ENCODE data around the gene WWC1.

WWC1 gene

DNA sequence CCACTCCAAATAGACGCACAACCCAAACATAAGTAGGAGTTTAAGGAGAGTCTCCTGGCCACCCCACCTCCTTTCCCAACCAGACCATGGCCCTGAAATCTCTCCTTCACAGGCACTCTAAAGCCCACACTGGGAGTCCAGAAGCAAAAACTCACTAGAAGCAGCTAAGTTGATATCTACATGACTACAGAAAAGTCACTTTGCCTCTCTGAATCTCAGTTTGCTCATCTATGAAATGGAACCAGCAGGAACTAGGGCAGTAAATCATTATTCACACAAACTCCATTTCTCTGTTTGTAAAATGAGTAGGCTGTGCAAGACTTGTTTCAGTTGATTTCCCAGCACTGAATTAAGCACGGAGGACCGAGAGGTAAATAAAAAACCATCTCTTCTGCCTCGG lies 4.1 kb upstream of the WWC1 start:
- no peak overlapping the region for H3K27ac ChIP-seq (ENCODE audit: low read depth, low read length)

DNA sequence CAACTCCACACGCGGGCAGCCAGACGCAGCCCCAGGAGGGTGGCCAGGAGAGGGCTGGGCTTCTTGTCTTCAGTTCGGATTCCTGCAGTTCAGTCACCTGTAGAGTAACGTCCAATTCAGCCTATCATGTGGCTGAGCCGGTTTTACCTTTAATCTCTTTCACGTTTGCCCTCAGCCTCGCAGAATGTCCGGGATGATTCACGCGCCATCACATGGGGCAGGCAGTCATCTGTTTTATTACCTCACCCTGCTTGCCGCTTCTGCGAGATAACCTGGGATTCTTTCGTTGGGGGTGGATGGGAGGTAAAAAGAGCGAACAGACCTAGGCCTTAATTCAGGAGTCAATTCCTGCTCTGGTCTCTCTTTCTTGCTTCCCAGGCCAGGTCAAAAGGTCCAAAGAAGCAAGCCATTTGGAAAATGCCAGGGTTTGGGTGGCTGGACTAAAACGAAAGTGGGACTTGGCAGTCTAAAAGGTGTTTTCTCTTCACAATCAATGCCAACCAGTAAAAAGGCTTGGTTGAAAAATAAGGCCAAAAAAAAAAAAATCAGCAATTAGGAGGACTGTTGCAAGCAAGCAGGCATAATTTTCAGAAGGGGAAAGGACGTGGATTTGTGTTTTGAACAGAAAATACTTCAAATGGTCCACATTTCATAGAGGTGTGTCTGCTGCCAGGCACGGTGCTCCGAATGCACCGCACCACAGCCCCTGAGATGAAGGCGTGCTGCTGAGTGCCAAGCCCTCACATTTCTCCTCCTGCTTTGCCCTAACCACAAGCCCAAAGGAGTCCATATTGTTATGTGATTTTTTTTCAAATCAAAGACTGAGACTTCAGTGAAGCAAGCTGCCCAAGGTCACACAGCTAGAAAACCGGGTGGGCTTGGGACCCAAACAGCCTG lies 2.8 kb upstream of the WWC1 start:
- Histone ChIP-seq H3K27me3 (ENCODE audit: control insufficient read depth, insufficient read depth, low read length) (peaks cover 11% of the 10 kb centered on the region; the same call in 1 of the 2 replicates), H3K36me3 (ENCODE audit: control insufficient read depth, insufficient read depth, low read length) (no peaks in the 10 kb centered on the region), H3K4me1 (ENCODE audit: control insufficient read depth, insufficient read depth, low read length) (peaks cover 22% of the 10 kb centered on the region), H3K9me3 (ENCODE audit: control insufficient read depth, insufficient read depth, low read depth, low read length) (no peaks in the 10 kb centered on the region), H3K4me3 (ENCODE audit: low read depth, low read length) (no peak overlapping the region), H3K27ac (ENCODE audit: low read depth, low read length) (no peak overlapping the region), H3K9ac (ENCODE audit: low read length) (no peak overlapping the region)

More for the DNA sequence above, 4.1 kb upstream of the WWC1 start:
- no peaks in the 10 kb centered on the region for H3K9me3 ChIP-seq (ENCODE audit: control insufficient read depth, insufficient read depth, low read depth, low read length)
- H3K4me3 ChIP-seq (ENCODE audit: low read depth, low read length): no peak overlapping the region
- H3K36me3 ChIP-seq (ENCODE audit: control insufficient read depth, insufficient read depth, low read length): no peaks in the 10 kb centered on the region
- no peaks in the 10 kb centered on the region for H3K27me3 ChIP-seq (ENCODE audit: control insufficient read depth, insufficient read depth, low read length)
- no peak overlapping the region for H3K9ac ChIP-seq (ENCODE audit: low read length)
- peaks cover 15% of the 10 kb centered on the region for H3K4me1 ChIP-seq (ENCODE audit: control insufficient read depth, insufficient read depth, low read length)

GRCh38 chr5:168290902-168291341 lies 523 bp upstream of the WWC1 start:
- Histone ChIP-seq H3K4me3 (ENCODE audit: low read depth, low read length) (peak overlapping the region; percentile 63), H3K9me3 (ENCODE audit: control insufficient read depth, insufficient read depth, low read depth, low read length) (no peaks in the 10 kb centered on the region), H3K4me1 (ENCODE audit: control insufficient read depth, insufficient read depth, low read length) (peaks cover 31% of the 10 kb centered on the region), H3K27me3 (ENCODE audit: control insufficient read depth, insufficient read depth, low read length) (peaks cover 14% of the 10 kb centered on the region; the same call in 1 of the 2 replicates), H3K9ac (ENCODE audit: low read length) (no peak overlapping the region), H3K27ac (ENCODE audit: low read depth, low read length) (no peak overlapping the region), H3K36me3 (ENCODE audit: control insufficient read depth, insufficient read depth, low read length) (no peaks in the 10 kb centered on the region)

DNA sequence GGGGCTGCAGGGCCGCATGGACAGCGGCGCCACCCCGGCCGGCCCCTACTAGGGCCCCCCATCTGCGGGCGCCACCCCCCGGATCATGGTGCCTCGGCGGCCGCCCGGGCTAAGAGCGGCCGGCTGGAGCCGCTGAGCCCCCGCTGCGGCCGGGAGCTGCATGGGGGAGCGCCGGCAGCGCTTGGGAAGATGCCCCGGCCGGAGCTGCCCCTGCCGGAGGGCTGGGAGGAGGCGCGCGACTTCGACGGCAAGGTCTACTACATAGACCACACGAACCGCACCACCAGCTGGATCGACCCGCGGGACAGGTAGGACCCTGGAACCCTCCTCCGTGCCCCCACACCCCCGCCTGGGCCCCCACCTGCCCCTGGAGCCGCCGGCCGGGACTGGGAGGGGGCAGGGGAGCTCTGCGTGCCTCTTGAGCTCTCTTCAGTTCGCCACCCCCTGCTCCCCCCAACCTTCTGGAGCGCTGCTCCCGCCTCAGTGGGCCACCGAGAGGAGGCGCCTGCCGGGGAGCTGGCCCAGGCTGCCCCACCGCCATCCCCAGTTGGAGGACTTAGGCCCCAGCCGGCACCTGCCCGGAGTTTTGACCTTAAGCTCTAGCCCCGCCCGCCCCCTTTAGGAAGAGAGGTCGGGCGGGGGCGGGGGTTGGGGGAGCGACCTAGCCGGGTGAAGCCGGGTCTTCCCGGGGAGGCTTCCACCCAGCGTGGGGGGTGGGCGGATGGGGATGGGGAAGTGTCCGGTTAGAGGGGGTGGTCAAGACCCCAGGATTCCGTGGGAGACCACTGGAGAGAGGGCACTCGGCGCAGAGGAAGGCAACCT lies 730 bp downstream of the WWC1 start:
- Histone ChIP-seq H3K27me3 (ENCODE audit: control insufficient read depth, insufficient read depth, low read length) (peaks cover 14% of the 10 kb centered on the region; the same call in 1 of the 2 replicates), H3K4me1 (ENCODE audit: control insufficient read depth, insufficient read depth, low read length) (peaks cover 40% of the 10 kb centered on the region), H3K9ac (ENCODE audit: low read length) (peak overlapping the region; percentile 26), H3K36me3 (ENCODE audit: control insufficient read depth, insufficient read depth, low read length) (no peaks in the 10 kb centered on the region), H3K9me3 (ENCODE audit: control insufficient read depth, insufficient read depth, low read depth, low read length) (no peaks in the 10 kb centered on the region), H3K4me3 (ENCODE audit: low read depth, low read length) (peak overlapping the region; percentile 63), H3K27ac (ENCODE audit: low read depth, low read length) (no peak overlapping the region)

GRCh38 chr5:168292786-168293696 lies 1.6 kb downstream of the WWC1 start:
- peaks cover 39% of the 10 kb centered on the region for H3K4me1 ChIP-seq (ENCODE audit: control insufficient read depth, insufficient read depth, low read length)
- H3K9ac ChIP-seq (ENCODE audit: low read length): no peak overlapping the region
- H3K27me3 ChIP-seq (ENCODE audit: control insufficient read depth, insufficient read depth, low read length): peaks cover 14% of the 10 kb centered on the region; the same call in 1 of the 2 replicates
- H3K9me3 ChIP-seq (ENCODE audit: control insufficient read depth, insufficient read depth, low read depth, low read length): no peaks in the 10 kb centered on the region
- H3K4me3 ChIP-seq (ENCODE audit: low read depth, low read length): peak overlapping the region; percentile 63
- no peaks in the 10 kb centered on the region for H3K36me3 ChIP-seq (ENCODE audit: control insufficient read depth, insufficient read depth, low read length)
- H3K27ac ChIP-seq (ENCODE audit: low read depth, low read length): no peak overlapping the region

DNA sequence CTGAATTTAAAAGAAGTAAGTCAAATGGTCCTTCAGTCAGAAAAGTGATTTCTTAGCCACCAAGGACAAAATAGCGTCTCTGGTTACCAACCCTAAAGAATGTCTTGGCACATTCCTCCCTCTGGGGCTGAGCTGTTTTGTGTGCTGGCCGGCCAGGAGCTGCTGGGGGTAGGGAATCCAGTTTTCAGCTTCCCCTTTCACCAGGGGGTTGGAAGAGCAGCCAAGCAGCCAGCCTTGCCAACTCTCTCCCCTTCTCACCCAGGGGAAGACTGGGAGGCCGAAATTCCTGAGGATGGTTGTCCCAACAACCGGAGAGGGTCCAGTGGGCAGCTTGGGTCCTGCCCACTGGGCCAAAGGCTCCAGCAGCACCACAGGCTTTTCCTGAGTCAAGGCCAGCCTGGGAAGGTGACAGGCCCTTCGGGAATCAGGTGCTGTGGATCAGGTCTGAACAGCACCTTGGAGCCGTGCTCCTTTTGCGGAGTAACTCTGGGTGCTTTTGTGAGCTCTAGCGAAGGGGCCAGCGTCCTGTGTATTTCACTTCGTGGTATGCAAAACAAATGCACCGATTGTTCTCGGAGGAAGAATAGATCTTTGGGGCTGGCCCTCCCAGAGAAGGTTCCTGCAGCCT lies 4.2 kb downstream of the WWC1 start:
- Histone ChIP-seq H3K4me1 (ENCODE audit: control insufficient read depth, insufficient read depth, low read length) (peaks cover 48% of the 10 kb centered on the region), H3K27me3 (ENCODE audit: control insufficient read depth, insufficient read depth, low read length) (peaks cover 14% of the 10 kb centered on the region; the same call in 1 of the 2 replicates), H3K27ac (ENCODE audit: low read depth, low read length) (peak overlapping the region; percentile 58; the same call in 1 of the 2 replicates), H3K4me3 (ENCODE audit: low read depth, low read length) (peak overlapping the region; percentile 30; the same call in 1 of the 2 replicates), H3K9ac (ENCODE audit: low read length) (peak overlapping the region; percentile 64), H3K36me3 (ENCODE audit: control insufficient read depth, insufficient read depth, low read length) (no peaks in the 10 kb centered on the region), H3K9me3 (ENCODE audit: control insufficient read depth, insufficient read depth, low read depth, low read length) (no peaks in the 10 kb centered on the region)

DNA sequence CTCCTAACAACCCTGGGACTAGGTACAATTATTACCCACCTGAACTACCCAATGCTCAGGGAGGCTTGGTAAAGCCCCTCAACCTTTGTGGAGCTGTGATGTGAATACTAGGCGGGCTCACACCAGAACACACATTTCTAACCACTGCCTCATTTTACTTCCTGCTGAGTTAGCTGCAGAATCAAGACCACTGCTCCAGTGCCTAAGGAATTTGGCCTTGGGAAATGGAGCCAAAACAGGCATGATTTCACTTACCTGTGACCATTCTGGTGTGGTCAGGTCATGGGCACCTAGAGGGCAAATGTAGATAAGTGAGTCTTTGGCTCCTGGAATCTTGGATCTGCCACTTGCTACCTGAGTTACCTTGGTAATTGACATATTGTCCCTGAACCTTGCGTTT lies 5.2 kb downstream of the WWC1 start:
- no peak overlapping the region for H3K9ac ChIP-seq (ENCODE audit: low read length)
- H3K27ac ChIP-seq (ENCODE audit: low read depth, low read length): no peak overlapping the region
- no peak overlapping the region for H3K4me3 ChIP-seq (ENCODE audit: low read depth, low read length)
- H3K27me3 ChIP-seq (ENCODE audit: control insufficient read depth, insufficient read depth, low read length): peaks cover 14% of the 10 kb centered on the region; the same call in 1 of the 2 replicates
- peaks cover 55% of the 10 kb centered on the region for H3K4me1 ChIP-seq (ENCODE audit: control insufficient read depth, insufficient read depth, low read length)
- H3K9me3 ChIP-seq (ENCODE audit: control insufficient read depth, insufficient read depth, low read depth, low read length): no peaks in the 10 kb centered on the region
- no peaks in the 10 kb centered on the region for H3K36me3 ChIP-seq (ENCODE audit: control insufficient read depth, insufficient read depth, low read length)

GRCh38 chr5:168298949-168299348 lies 7.5 kb downstream of the WWC1 start:
- Histone ChIP-seq H3K4me3 (ENCODE audit: low read depth, low read length) (no peak overlapping the region), H3K9ac (ENCODE audit: low read length) (no peak overlapping the region), H3K27ac (ENCODE audit: low read depth, low read length) (no peak overlapping the region), H3K36me3 (ENCODE audit: control insufficient read depth, insufficient read depth, low read length) (no peaks in the 10 kb centered on the region), H3K9me3 (ENCODE audit: control insufficient read depth, insufficient read depth, low read depth, low read length) (no peaks in the 10 kb centered on the region), H3K4me1 (ENCODE audit: control insufficient read depth, insufficient read depth, low read length) (peaks cover 64% of the 10 kb centered on the region), H3K27me3 (ENCODE audit: control insufficient read depth, insufficient read depth, low read length) (no peaks in the 10 kb centered on the region)

- H3K27ac ChIP-seq (ENCODE audit: low read depth, low read length): no peak overlapping the region
- H3K9ac ChIP-seq (ENCODE audit: low read length): no peak overlapping the region
- no peaks in the 10 kb centered on the region for H3K9me3 ChIP-seq (ENCODE audit: control insufficient read depth, insufficient read depth, low read depth, low read length)
- H3K36me3 ChIP-seq (ENCODE audit: control insufficient read depth, insufficient read depth, low read length): no peaks in the 10 kb centered on the region
- H3K4me3 ChIP-seq (ENCODE audit: low read depth, low read length): no peak overlapping the region
- no peaks in the 10 kb centered on the region for H3K27me3 ChIP-seq (ENCODE audit: control insufficient read depth, insufficient read depth, low read length)
- H3K4me1 ChIP-seq (ENCODE audit: control insufficient read depth, insufficient read depth, low read length): peaks cover 64% of the 10 kb centered on the region
Measured at GRCh38 chr5:168299372-168299771, 7.9 kb downstream of the WWC1 start.
